K562 (cell line): ENCODE results near the gene ANTXRL. TPM values are rescaled to one million over a fixed set of nuclear protein-coding genes. Genes with fewer than 3 reads are reported as not detected.

Source experiments
- ATAC-seq: fragments of 200-7000 bp; cut with Tn5 transposase; 3 replicates; pipeline ENCODE4 v1.9.1; 2020; ENCODE audit warnings: moderate library complexity
- BruUV-seq: library from RNA; stranded (reverse); fragments of 400-500 nt; replicated peaks from 2 replicates; lab custom pipeline; 2021; lab: Mats Ljungman, UMichigan
- CTCF ChIA-PET: fragments of 300-600 bp; formaldehyde crosslinking; extraction: SDS; loops from one replicate; lab custom pipeline; 2021; ENCODE audit warnings: low intra/inter-chr PET ratio; lab: Yijun Ruan, JAX
- POLR2A ChIA-PET: fragments of 300-600, 350-650 bp; sonication (Branson Sonifier 250); formaldehyde crosslinking; extraction: SDS; loops from one replicate; lab custom pipeline; 2021; ENCODE audit warnings: antibody characterized with exemption, inconsistent platforms; lab: Yijun Ruan, JAX
- DNase-seq, 4 experiments: peaks; one replicate each; pipeline versions ENCODE4 v3.0.0 to v3.0.0-alpha.2; 2011 to 2018; ENCODE audit warnings: low spot score in 3 of 4, mixed read lengths in 3 of 4; ENCODE audit errors: extremely low read depth in 1 of 4
- FAIRE-seq: peaks from 2 replicates; lab custom pipeline; 2011; peaks lifted over from hg19 to GRCh38; lab: Jason Lieb, UNC
- H2AFZ ChIP-seq: 2 replicates; pipeline ENCODE4 v1.6.0; 2011; ENCODE audit warnings: low read depth, low read length, control low read depth, inconsistent platforms
- H3K27ac ChIP-seq: fragments of 200-600 bp; 3 replicates; pipeline ENCODE4 v1.8.0; 2011; ENCODE audit warnings: low read depth, mild to moderate bottlenecking, control low read depth, inconsistent platforms, low read length, moderate library complexity, mixed read lengths; ENCODE audit errors: extremely low read depth
- H3K27me3 ChIP-seq, 2 experiments: fragments of 300-600 bp in 1 of 2; 2 replicates in 1 of 2; 3 replicates in 1 of 2; pipeline versions ENCODE4 v1.6.0 to v1.8.0; 2011; ENCODE audit warnings: inconsistent platforms in 2 of 2, low read length in 2 of 2, mild to moderate bottlenecking in 1 of 2, mixed read lengths in 1 of 2, moderate library complexity in 1 of 2; ENCODE audit not compliant: control insufficient read depth in 2 of 2, insufficient read depth in 2 of 2
- H3K36me3 ChIP-seq: fragments of 300-600 bp; 3 replicates; pipeline ENCODE4 v1.8.0; 2011; ENCODE audit warnings: mild to moderate bottlenecking, low read length, inconsistent platforms; ENCODE audit not compliant: control insufficient read depth, insufficient read depth
- H3K4me1 ChIP-seq, 2 experiments: fragments of 200-600 bp in 1 of 2; replicated peaks in 1 of 2; 2 replicates in 1 of 2; 3 replicates in 1 of 2; pipeline versions ENCODE4 v1.5.1 to v1.8.0; 2011; ENCODE audit warnings: inconsistent platforms in 2 of 2, low read length in 2 of 2, mild to moderate bottlenecking in 1 of 2, mixed read lengths in 1 of 2, moderate library complexity in 1 of 2; ENCODE audit not compliant: control insufficient read depth in 2 of 2, insufficient read depth in 2 of 2
- H3K4me2 ChIP-seq: 2 replicates; pipeline ENCODE4 v1.6.1; 2011; ENCODE audit warnings: low read length, control low read depth, inconsistent platforms, mixed read lengths; ENCODE audit not compliant: insufficient read depth
- H3K4me3 ChIP-seq: fragments of 200-600 bp; sonication (generic), shearing (Covaris generic); 2 replicates; pipeline ENCODE4 v1.5.1; 2016; ENCODE audit warnings: control low read depth, inconsistent platforms
- H3K79me2 ChIP-seq: fragments of 200-600 bp; 3 replicates; pipeline ENCODE4 v1.8.0; 2011; ENCODE audit warnings: low read length, inconsistent platforms; ENCODE audit not compliant: control insufficient read depth, insufficient read depth
- H3K9ac ChIP-seq, 2 experiments: 2 replicates each; pipeline versions ENCODE4 v1.6.0 to v1.6.1; 2011; ENCODE audit warnings: low read depth in 2 of 2, low read length in 2 of 2, control low read depth in 1 of 2, inconsistent platforms in 1 of 2, mild to moderate bottlenecking in 1 of 2, mixed read lengths in 1 of 2; ENCODE audit not compliant: insufficient read depth in 1 of 2
- H3K9me1 ChIP-seq: one replicate; pipeline ENCODE4 v1.6.0; 2011; ENCODE audit warnings: inconsistent platforms, mild to moderate bottlenecking, low read length, moderate library complexity; ENCODE audit not compliant: control insufficient read depth, insufficient read depth
- H3K9me3 ChIP-seq: replicated peaks from 2 replicates; pipeline ENCODE4 v1.5.1; 2011; ENCODE audit warnings: low read depth, low read length, inconsistent platforms; ENCODE audit not compliant: control insufficient read depth, insufficient read depth
- H4K20me1 ChIP-seq: replicated peaks from 2 replicates; pipeline ENCODE4 v1.6.1; 2011; ENCODE audit warnings: low read length, inconsistent platforms, mixed read lengths; ENCODE audit not compliant: control insufficient read depth, insufficient read depth
- CCAR2 ChIP-seq: fragments of 200-400 bp; formaldehyde crosslinking; IDR thresholded peaks from 2 replicates; pipeline ENCODE4 v1.6.1; 2017; ENCODE audit warnings: mild to moderate bottlenecking, low read depth, low read length
- KDM2B ChIP-seq: fragments of 250-450 bp; sonication (Bioruptor Pico); IDR thresholded peaks from 2 replicates; pipeline ENCODE4 v1.8.0; 2021; ENCODE audit warnings: mild to moderate bottlenecking, moderate library complexity
- MED1 ChIP-seq: sonication (generic); formaldehyde crosslinking; IDR thresholded peaks from 2 replicates; pipeline ENCODE4 v1.8.1; 2023; ENCODE audit warnings: missing genetic modification reagents, borderline replicate concordance
- MYBL2 ChIP-seq, 2 experiments: fragments of 450-650 bp in 1 of 2; sonication (generic) in 1 of 2; formaldehyde crosslinking in 1 of 2; IDR thresholded peaks; 2 replicates each; pipeline versions ENCODE4 v1.6.1 to v1.8.1; 2017 to 2022; ENCODE audit warnings: borderline replicate concordance in 1 of 2, inconsistent platforms in 1 of 2, low read depth in 1 of 2, mild to moderate bottlenecking in 1 of 2, missing genetic modification reagents in 1 of 2, moderate library complexity in 1 of 2
- RBBP5 ChIP-seq: fragments of 200-600 bp; sonication (generic); IDR thresholded peaks from 2 replicates; pipeline ENCODE4 v1.6.1; 2012; ENCODE audit warnings: borderline replicate concordance, mild to moderate bottlenecking, low read length, control low read depth, inconsistent platforms; ENCODE audit not compliant: insufficient read depth, poor library complexity, severe bottlenecking
- TAL1 ChIP-seq: fragments of 450-650 bp; IDR thresholded peaks from 2 replicates; pipeline ENCODE4 v1.6.1; 2016; ENCODE audit warnings: mild to moderate bottlenecking
- WHSC1 ChIP-seq: IDR thresholded peaks from one replicate; pipeline ENCODE4 v1.6.1; 2012; ENCODE audit warnings: low read length, control low read depth, inconsistent platforms
- ZFPM2 ChIP-seq: fragments of 250-450 bp; sonication (Bioruptor Pico); IDR thresholded peaks from 2 replicates; pipeline ENCODE4 v1.5.1; 2022; ENCODE audit warnings: mild to moderate bottlenecking
- ZNF184 ChIP-seq: sonication (generic); formaldehyde crosslinking; IDR thresholded peaks from 2 replicates; pipeline ENCODE4 v1.5.0; 2020; ENCODE audit warnings: missing genetic modification reagents
- WGBS: fragments of 100-300 bp; shearing (Covaris generic); methylation state at CpG from one replicate; pipeline ENCODE4 v1.1.6; 2016; ENCODE audit warnings: low coverage, mixed read lengths; ENCODE audit not compliant: insufficient coverage; ENCODE audit errors: missing lambda C conversion rate; 5-methylcytosine and 5-hydroxymethylcytosine counted together
- in situ Hi-C: fragments of 300-500 bp; cut with MboI; formaldehyde crosslinking; loops from 4 replicates; pipeline ENCODE4 v1.15.0; 2018; ENCODE audit warnings: inconsistent platforms, mixed read lengths
- intact Hi-C: fragments of 100-400 bp; cut with micrococcal nuclease; formaldehyde crosslinking; loops from 2 replicates; pipeline ENCODE4 v1.14.2; 2022
- polyA plus RNA-seq, 8 experiments: library from polyadenylated mRNA; depleted of rRNA in 4 of 8; stranded (reverse) in 5 of 8; unstranded in 3 of 8; fragments of >200 nt; fragmentation: Nextera tagmentation in 2 of 8; fragmentation: Illumina TruSeq in 1 of 8; extraction: Ambion mirVana in 2 of 8; extraction: Trizol in 1 of 8; gene quantifications; 2 replicates each; pipeline versions ENCODE4 v1.2.1 to v1.2.3, GENCODE V29; 2011 to 2014; ENCODE audit warnings: inconsistent platforms in 1 of 8, missing spikeins in 1 of 8
- total RNA-seq, 7 experiments: library from RNA; depleted of rRNA in 6 of 7; stranded (reverse); fragments of >200 nt in 6 of 7; fragmentation: Illumina TruSeq in 2 of 7; extraction: Trizol in 2 of 7; gene quantifications; 2 replicates each; pipeline versions ENCODE4 v1.2.1 to v1.2.3, GENCODE V29; 2011 to 2021; ENCODE audit warnings: low replicate concordance in 1 of 7
- TF ChIP-seq, protein P1 (sequence below): fragments of 250-450 bp; sonication (Bioruptor Pico); IDR thresholded peaks from 2 replicates; pipeline ENCODE4 v1.5.0; 2020; ENCODE audit warnings: mild to moderate bottlenecking

ANTXRL gene
- total and polyA plus RNA-seq, 9 of the 15 experiments (the other 6 are each of a cell fraction or from before 2014, with no cell fraction given) = not detected

DNA sequence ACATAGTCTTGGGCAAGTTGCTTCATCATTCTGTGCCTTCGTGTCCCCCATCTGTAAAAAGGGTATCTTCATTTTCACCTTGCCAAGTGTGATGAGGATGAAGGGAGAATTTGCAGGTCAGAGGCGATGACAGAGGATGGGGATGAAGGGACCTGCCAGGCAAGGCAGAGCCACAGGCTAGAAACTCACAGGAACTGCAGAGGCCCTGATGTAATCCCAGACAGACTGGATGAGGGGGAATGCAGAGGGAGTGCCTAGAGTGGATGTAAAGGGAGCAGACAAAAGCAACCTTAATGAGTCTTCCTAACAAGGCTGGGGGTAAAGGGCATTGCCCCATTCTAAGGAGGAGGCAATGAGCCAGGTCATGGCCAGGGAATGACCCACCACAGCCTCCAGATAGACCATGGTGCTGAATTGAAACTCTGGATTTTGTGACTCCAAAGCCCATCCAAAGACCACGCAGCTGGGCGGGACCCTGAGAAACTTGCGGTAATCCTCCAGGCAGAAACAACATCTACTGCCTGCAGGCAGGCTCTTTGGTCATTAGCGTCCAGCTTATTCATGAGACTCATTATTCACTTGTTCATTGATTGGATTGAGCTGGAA lies 1.9 kb downstream of the ANTXRL start:
- 0% methylated on average over 6 of the region's 6 CpGs for WGBS
- no peak overlapping the region for H3K27ac ChIP-seq
- no peaks in the 10 kb centered on the region for H3K9me3 ChIP-seq
- 0 out of 2 replicates have a peak, but pooled peaks cover 5% of the 10 kb centered on the region for H4K20me1 ChIP-seq
- no peaks in the 10 kb centered on the region for H3K9me1 ChIP-seq
- H3K27me3 ChIP-seq = peaks cover 28 to 58% of the 10 kb centered on the region in 2 experiments
- peaks cover 2 to 14% of the 10 kb centered on the region in 2 experiments; a peak in 3 of 5 replicates for H3K4me1 ChIP-seq
- H3K4me2 ChIP-seq = no peak overlapping the region
- H3K36me3 ChIP-seq = no peaks in the 10 kb centered on the region
- BruUV-seq = no TSS peak
- TF ChIP-seq RBBP5 = no peak
- no peak for TF ChIP-seq TAL1
- TF ChIP-seq CCAR2 = no peak
- TF ChIP-seq ZNF184 (CRISPR knock-in tag) = no peak
- TF ChIP-seq MED1 (CRISPR knock-in tag) = no peak
- TF ChIP-seq ZFPM2 (CRISPR knock-in tag) = no peak
- no peak for TF ChIP-seq MYBL2 (IDR thresholded peaks at IDR 0.05; ENCODE audit: low read depth)
- no peak for TF ChIP-seq MYBL2 (CRISPR knock-in tag; IDR thresholded peaks at IDR 0.05; ENCODE audit: borderline replicate concordance)
- TF ChIP-seq, protein P1, sequence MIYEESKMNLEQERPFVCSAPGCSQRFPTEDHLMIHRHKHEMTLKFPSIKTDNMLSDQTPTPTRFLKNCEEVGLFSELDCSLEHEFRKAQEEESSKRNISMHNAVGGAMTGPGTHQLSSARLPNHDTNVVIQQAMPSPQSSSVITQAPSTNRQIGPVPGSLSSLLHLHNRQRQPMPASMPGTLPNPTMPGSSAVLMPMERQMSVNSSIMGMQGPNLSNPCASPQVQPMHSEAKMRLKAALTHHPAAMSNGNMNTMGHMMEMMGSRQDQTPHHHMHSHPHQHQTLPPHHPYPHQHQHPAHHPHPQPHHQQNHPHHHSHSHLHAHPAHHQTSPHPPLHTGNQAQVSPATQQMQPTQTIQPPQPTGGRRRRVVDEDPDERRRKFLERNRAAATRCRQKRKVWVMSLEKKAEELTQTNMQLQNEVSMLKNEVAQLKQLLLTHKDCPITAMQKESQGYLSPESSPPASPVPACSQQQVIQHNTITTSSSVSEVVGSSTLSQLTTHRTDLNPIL = no peak
- no peak for TF ChIP-seq KDM2B (CRISPR knock-in tag)
- no peak for TF ChIP-seq WHSC1
- TF ChIP-seq, all 486 proteins: peak for 0
- ChIA-PET CTCF (no interaction called here), POLR2A (interaction anchor here (0.6 to 1.6 kb wide), 2 partner anchors 10 to 15 kb away, joined by 3 to 4 read pairs; no protein-coding TSS in a partner anchor)
- peak in 1 of 4 experiments; percentile 5 for DNase-seq
- intact Hi-C loops = no loop called here
- in situ Hi-C loops = loop anchor here (25.0 kb wide), 1 partner anchor 1599 kb away; no protein-coding TSS in a partner anchor
- Histone ChIP-seq H3K9ac (no peak overlapping the region), H3K79me2 (no peaks in the 10 kb centered on the region), H2AFZ (no peak overlapping the region), H3K4me3 (no peak overlapping the region)
- ATAC-seq = no peak
- no peak for FAIRE-seq
